Measurements from ENCODE around the gene PPP2R5C.

Gene PPP2R5C

GRCh38 chr14:101903111-101903561 is 141.6 kb downstream of the PPP2R5C start:
- H3K9ac ChIP-seq (ENCODE audit: low read depth, low read length): no peak overlapping the region
- no peak for ATAC-seq (ENCODE audit: insufficient read depth, low read depth)
- H4K20me1 ChIP-seq (ENCODE audit: insufficient read depth, low read length): peaks cover 4% of the 10 kb centered on the region; the same call in 1 of the 2 replicates
- H3K27me3 ChIP-seq (ENCODE audit: insufficient read depth, low read length, poor library complexity): no peaks in the 10 kb centered on the region
- H2AFZ ChIP-seq (ENCODE audit: low read depth, low read length): no peak overlapping the region
- H3K4me1 ChIP-seq (ENCODE audit: insufficient read depth, low read length): no peaks in the 10 kb centered on the region
- H3K27ac ChIP-seq (ENCODE audit: low read length): no peak overlapping the region
- no peaks in the 10 kb centered on the region for H3K9me3 ChIP-seq (ENCODE audit: insufficient read depth, low read length, severe bottlenecking)
- no peak for DNase-seq
- no peak for TF ChIP-seq EZH2 (IDR thresholded peaks at IDR 0.05; ENCODE audit: borderline replicate concordance, low read depth, low read length, severe bottlenecking)
- TF ChIP-seq, protein P1, sequence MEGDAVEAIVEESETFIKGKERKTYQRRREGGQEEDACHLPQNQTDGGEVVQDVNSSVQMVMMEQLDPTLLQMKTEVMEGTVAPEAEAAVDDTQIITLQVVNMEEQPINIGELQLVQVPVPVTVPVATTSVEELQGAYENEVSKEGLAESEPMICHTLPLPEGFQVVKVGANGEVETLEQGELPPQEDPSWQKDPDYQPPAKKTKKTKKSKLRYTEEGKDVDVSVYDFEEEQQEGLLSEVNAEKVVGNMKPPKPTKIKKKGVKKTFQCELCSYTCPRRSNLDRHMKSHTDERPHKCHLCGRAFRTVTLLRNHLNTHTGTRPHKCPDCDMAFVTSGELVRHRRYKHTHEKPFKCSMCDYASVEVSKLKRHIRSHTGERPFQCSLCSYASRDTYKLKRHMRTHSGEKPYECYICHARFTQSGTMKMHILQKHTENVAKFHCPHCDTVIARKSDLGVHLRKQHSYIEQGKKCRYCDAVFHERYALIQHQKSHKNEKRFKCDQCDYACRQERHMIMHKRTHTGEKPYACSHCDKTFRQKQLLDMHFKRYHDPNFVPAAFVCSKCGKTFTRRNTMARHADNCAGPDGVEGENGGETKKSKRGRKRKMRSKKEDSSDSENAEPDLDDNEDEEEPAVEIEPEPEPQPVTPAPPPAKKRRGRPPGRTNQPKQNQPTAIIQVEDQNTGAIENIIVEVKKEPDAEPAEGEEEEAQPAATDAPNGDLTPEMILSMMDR (IDR thresholded peaks at IDR 0.05; ENCODE audit: borderline replicate concordance, extremely low read depth, low read length, poor library complexity, severe bottlenecking): no peak
- peaks cover 97% of the 10 kb centered on the region for H3K36me3 ChIP-seq (ENCODE audit: insufficient read depth, low read length)
- H3K4me2 ChIP-seq (ENCODE audit: insufficient read depth, low read length): no peak overlapping the region
- no peaks in the 10 kb centered on the region for H3K79me2 ChIP-seq (ENCODE audit: insufficient read depth, low read length)
- H3K4me3 ChIP-seq (ENCODE audit: low read depth in 1 of 2, low read length in 2 of 2): no peak overlapping the region

GRCh38 chr14:101905614-101906013 is 144.1 kb downstream of the PPP2R5C start:
- no peak overlapping the region for H3K4me3 ChIP-seq (ENCODE audit: low read depth in 1 of 2, low read length in 2 of 2)
- no peak overlapping the region for H3K27ac ChIP-seq (ENCODE audit: low read length)
- no peaks in the 10 kb centered on the region for H3K9me3 ChIP-seq (ENCODE audit: insufficient read depth, low read length, severe bottlenecking)
- no peaks in the 10 kb centered on the region for H3K27me3 ChIP-seq (ENCODE audit: insufficient read depth, low read length, poor library complexity)
- no peaks in the 10 kb centered on the region for H3K4me1 ChIP-seq (ENCODE audit: insufficient read depth, low read length)
- peaks cover 6% of the 10 kb centered on the region; the same call in 1 of the 2 replicates for H4K20me1 ChIP-seq (ENCODE audit: insufficient read depth, low read length)
- TF ChIP-seq EZH2 (IDR thresholded peaks at IDR 0.05; ENCODE audit: borderline replicate concordance, low read depth, low read length, severe bottlenecking): no peak
- TF ChIP-seq, protein P1 (IDR thresholded peaks at IDR 0.05; ENCODE audit: borderline replicate concordance, extremely low read depth, low read length, poor library complexity, severe bottlenecking): peak; percentile 9
- ATAC-seq (ENCODE audit: insufficient read depth, low read depth) (no peak), DNase-seq (no peak)
- no peak overlapping the region for H3K9ac ChIP-seq (ENCODE audit: low read depth, low read length)
- peaks cover 95% of the 10 kb centered on the region for H3K36me3 ChIP-seq (ENCODE audit: insufficient read depth, low read length)
- H3K4me2 ChIP-seq (ENCODE audit: insufficient read depth, low read length): no peak overlapping the region
- no peaks in the 10 kb centered on the region for H3K79me2 ChIP-seq (ENCODE audit: insufficient read depth, low read length)
- H2AFZ ChIP-seq (ENCODE audit: low read depth, low read length): no peak overlapping the region

GRCh38 chr14:101906645-101907044 is 145.1 kb downstream of the PPP2R5C start:
- Histone ChIP-seq H3K27me3 (ENCODE audit: insufficient read depth, low read length, poor library complexity) (no peaks in the 10 kb centered on the region), H3K4me2 (ENCODE audit: insufficient read depth, low read length) (no peak overlapping the region), H4K20me1 (ENCODE audit: insufficient read depth, low read length) (peaks cover 6% of the 10 kb centered on the region; the same call in 1 of the 2 replicates), H3K36me3 (ENCODE audit: insufficient read depth, low read length) (peaks cover 91% of the 10 kb centered on the region), H3K79me2 (ENCODE audit: insufficient read depth, low read length) (no peaks in the 10 kb centered on the region), H3K9me3 (ENCODE audit: insufficient read depth, low read length, severe bottlenecking) (no peaks in the 10 kb centered on the region), H3K9ac (ENCODE audit: low read depth, low read length) (no peak overlapping the region), H2AFZ (ENCODE audit: low read depth, low read length) (no peak overlapping the region), H3K4me1 (ENCODE audit: insufficient read depth, low read length) (no peaks in the 10 kb centered on the region), H3K27ac (ENCODE audit: low read length) (no peak overlapping the region), H3K4me3 (ENCODE audit: low read depth in 1 of 2, low read length in 2 of 2) (no peak overlapping the region)
- ATAC-seq (ENCODE audit: insufficient read depth, low read depth) (no peak), DNase-seq (no peak)
- TF ChIP-seq EZH2 (IDR thresholded peaks at IDR 0.05; ENCODE audit: borderline replicate concordance, low read depth, low read length, severe bottlenecking): no peak
- TF ChIP-seq, protein P1 (IDR thresholded peaks at IDR 0.05; ENCODE audit: borderline replicate concordance, extremely low read depth, low read length, poor library complexity, severe bottlenecking): no peak

Measured in DND-41 (cell line).